HG03342 (cell line): ENCODE data around the gene DISC1.
"Not testable (repeated sequence)": the region's sequence is repeated elsewhere in the genome, so short reads cannot be mapped to it uniquely, and the experiment has no call there.

Experiments
- ATAC-seq: cut with Tn5 transposase; IDR thresholded peaks from one replicate; pipeline ENCODE4 v1.9.1; 2021; ENCODE audit warnings: mild to moderate bottlenecking, moderate library complexity; ENCODE audit not compliant: unreplicated experiment

DISC1 gene

GRCh38 chr1:231605149-231606100, 21.2 kb upstream of the DISC1 start:
- ATAC-seq, result no peak

- no peak for ATAC-seq
Measured at GRCh38 chr1:231606712-231607111, 19.9 kb upstream of the DISC1 start.

- ATAC-seq, result no peak
Measured at GRCh38 chr1:231610388-231610787, 16.2 kb upstream of the DISC1 start.

- no peak for ATAC-seq
Measured at GRCh38 chr1:231611111-231611510, 15.5 kb upstream of the DISC1 start.

- ATAC-seq, result no peak
Measured at GRCh38 chr1:231611851-231612250, 14.7 kb upstream of the DISC1 start.

GRCh38 chr1:231612393-231613089, 14.0 kb upstream of the DISC1 start:
- peak; percentile 93 for ATAC-seq

GRCh38 chr1:231613419-231614349, 12.9 kb upstream of the DISC1 start:
- no peak for ATAC-seq

GRCh38 chr1:231616667-231617066, 9.9 kb upstream of the DISC1 start:
- no peak for ATAC-seq

GRCh38 chr1:231618609-231619256, 7.9 kb upstream of the DISC1 start:
- ATAC-seq, result no peak

- no peak for ATAC-seq
Measured at GRCh38 chr1:231619257-231619634, 7.3 kb upstream of the DISC1 start.

GRCh38 chr1:231625042-231625441, 1.5 kb upstream of the DISC1 start:
- not testable (repeated sequence) for ATAC-seq

- ATAC-seq, result no peak
Measured at GRCh38 chr1:231625975-231626534, 535 bp upstream of the DISC1 start.

GRCh38 chr1:231626951-231627614, 493 bp downstream of the DISC1 start:
- ATAC-seq, result peak; percentile 63

- ATAC-seq, result no peak
Measured at GRCh38 chr1:231628207-231628876, 1.8 kb downstream of the DISC1 start.

GRCh38 chr1:231629132-231629531, 2.5 kb downstream of the DISC1 start:
- no peak for ATAC-seq

- ATAC-seq, result no peak
Measured at GRCh38 chr1:231630558-231631205, 4.1 kb downstream of the DISC1 start.

GRCh38 chr1:231631717-231632116, 5.1 kb downstream of the DISC1 start:
- ATAC-seq, result no peak

- no peak for ATAC-seq
Measured at GRCh38 chr1:231632119-231632518, 5.5 kb downstream of the DISC1 start.
